Calu3 (cell line): ENCODE data around the gene FCGR2B. TPM values are rescaled to one million over a fixed set of nuclear protein-coding genes. Genes with fewer than 3 reads are reported as not detected.

Experiments
- BruUV-seq: library from RNA; stranded (reverse); fragments of 400-500 nt; replicated peaks from 2 replicates; lab custom pipeline; 2021; lab: Mats Ljungman, UMichigan
- CTCF ChIA-PET: fragments of 300-600 bp; sonication (Branson Sonifier 250); formaldehyde crosslinking; loops from one replicate; lab custom pipeline; 2022; ENCODE audit warnings: antibody characterized with exemption; lab: Charles Lee
- DNase-seq: peaks from one replicate; pipeline ENCODE4 v3.0.0; 2022
- H3K27ac Mint-ChIP-seq: one replicate; pipeline ENCODE4 v1.8.0; 2022; ENCODE audit warnings: mixed read lengths; ENCODE audit not compliant: unreplicated experiment
- H3K27me3 Mint-ChIP-seq: one replicate; pipeline ENCODE4 v1.8.0; 2022; ENCODE audit warnings: mixed read lengths; ENCODE audit not compliant: unreplicated experiment
- H3K36me3 Mint-ChIP-seq: one replicate; pipeline ENCODE4 v1.8.0; 2022; ENCODE audit warnings: mild to moderate bottlenecking, moderate library complexity, mixed read lengths; ENCODE audit not compliant: insufficient read depth, unreplicated experiment
- H3K4me1 Mint-ChIP-seq: one replicate; pipeline ENCODE4 v1.8.0; 2022; ENCODE audit warnings: mild to moderate bottlenecking, low read depth, mixed read lengths; ENCODE audit not compliant: unreplicated experiment
- H3K4me3 Mint-ChIP-seq: one replicate; pipeline ENCODE4 v1.8.0; 2022; ENCODE audit warnings: mild to moderate bottlenecking, low read depth, moderate library complexity, mixed read lengths; ENCODE audit not compliant: unreplicated experiment
- H3K9me3 Mint-ChIP-seq: one replicate; pipeline ENCODE4 v1.8.0; 2022; ENCODE audit warnings: low read depth, mixed read lengths; ENCODE audit not compliant: unreplicated experiment
- intact Hi-C: fragments of 100-400 bp; cut with micrococcal nuclease; formaldehyde crosslinking; loops from one replicate; pipeline ENCODE4 v1.10.0; 2022; ENCODE audit not compliant: unreplicated experiment
- total RNA-seq: library from RNA; stranded (reverse); gene quantifications from 2 replicates; pipeline ENCODE4 v1.2.3, GENCODE V29; 2022
- TF ChIP-seq, protein P1 (sequence below): fragments of 200-600 bp; IDR thresholded peaks from one replicate; pipeline ENCODE4 v1.8.0; 2022; ENCODE audit warnings: antibody characterized with exemption; ENCODE audit not compliant: unreplicated experiment

The FCGR2B gene
- total RNA-seq, 1 experiment from 2014 or later, result not detected

GRCh38 chr1:161706113-161706481 is 43.2 kb downstream of the FCGR2B start:
- H3K9me3 Mint-ChIP-seq, result no peaks in the 10 kb centered on the region
- peaks cover 15% of the 10 kb centered on the region for H3K4me1 Mint-ChIP-seq
- CTCF ChIA-PET, result no interaction called here
- H3K36me3 Mint-ChIP-seq, result no peaks in the 10 kb centered on the region
- intact Hi-C loops, result no loop called here
- H3K4me3 Mint-ChIP-seq, result no peak overlapping the region
- BruUV-seq, result no TSS peak
- no peak overlapping the region for H3K27ac Mint-ChIP-seq
- TF ChIP-seq, protein P1, sequence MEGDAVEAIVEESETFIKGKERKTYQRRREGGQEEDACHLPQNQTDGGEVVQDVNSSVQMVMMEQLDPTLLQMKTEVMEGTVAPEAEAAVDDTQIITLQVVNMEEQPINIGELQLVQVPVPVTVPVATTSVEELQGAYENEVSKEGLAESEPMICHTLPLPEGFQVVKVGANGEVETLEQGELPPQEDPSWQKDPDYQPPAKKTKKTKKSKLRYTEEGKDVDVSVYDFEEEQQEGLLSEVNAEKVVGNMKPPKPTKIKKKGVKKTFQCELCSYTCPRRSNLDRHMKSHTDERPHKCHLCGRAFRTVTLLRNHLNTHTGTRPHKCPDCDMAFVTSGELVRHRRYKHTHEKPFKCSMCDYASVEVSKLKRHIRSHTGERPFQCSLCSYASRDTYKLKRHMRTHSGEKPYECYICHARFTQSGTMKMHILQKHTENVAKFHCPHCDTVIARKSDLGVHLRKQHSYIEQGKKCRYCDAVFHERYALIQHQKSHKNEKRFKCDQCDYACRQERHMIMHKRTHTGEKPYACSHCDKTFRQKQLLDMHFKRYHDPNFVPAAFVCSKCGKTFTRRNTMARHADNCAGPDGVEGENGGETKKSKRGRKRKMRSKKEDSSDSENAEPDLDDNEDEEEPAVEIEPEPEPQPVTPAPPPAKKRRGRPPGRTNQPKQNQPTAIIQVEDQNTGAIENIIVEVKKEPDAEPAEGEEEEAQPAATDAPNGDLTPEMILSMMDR, result no peak
- no peaks in the 10 kb centered on the region for H3K27me3 Mint-ChIP-seq
- DNase-seq, result no peak

GRCh38 chr1:161706482-161707347 is 43.8 kb downstream of the FCGR2B start, which contains the start of gene FCRLA:
Gene FCRLA (plus strand): TSS chr1:161707229. CDS start chr1:161707265, 36 bp downstream.
- no peak within 1 kb of the TSS for H3K4me3 Mint-ChIP-seq
- no peak within 1 kb of the TSS for H3K27ac Mint-ChIP-seq
- H3K9me3 Mint-ChIP-seq, result no peaks in the 10 kb centered on the region
- CTCF ChIA-PET, result interaction anchor here (0.9 kb wide), 1 partner anchor 15 kb away, joined by 3 read pairs; no protein-coding TSS in a partner anchor
- DNase-seq, result no peak
- intact Hi-C loops, result no loop called here
- no peaks in the 10 kb centered on the region for H3K27me3 Mint-ChIP-seq
- no peaks in the 10 kb centered on the region for H3K36me3 Mint-ChIP-seq
- BruUV-seq, result no TSS peak
- TF ChIP-seq, protein P1, result no peak
- peaks cover 12% of the 10 kb centered on the region for H3K4me1 Mint-ChIP-seq

DNA sequence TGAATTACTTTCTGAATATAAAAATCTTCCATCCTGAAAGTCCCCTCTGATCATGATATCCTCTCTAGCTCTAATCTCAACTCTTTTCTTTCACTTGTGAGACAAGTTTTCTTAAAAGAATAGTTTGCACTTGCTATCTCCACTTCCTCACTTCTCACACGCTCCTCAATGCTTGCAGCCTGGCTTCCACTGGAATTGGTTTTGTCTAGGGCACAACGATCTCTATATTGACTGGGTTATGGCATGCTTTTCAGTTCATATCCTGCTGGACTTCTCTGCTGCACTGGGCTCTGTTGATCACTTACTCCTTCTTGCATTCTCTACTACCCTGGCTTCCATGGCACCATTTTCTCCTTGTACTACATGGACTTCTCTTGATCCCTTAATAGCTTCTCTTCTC is 44.6 kb downstream of the FCGR2B start:
- BruUV-seq, result no TSS peak
- no peak overlapping the region for H3K4me3 Mint-ChIP-seq
- H3K4me1 Mint-ChIP-seq, result peaks cover 4% of the 10 kb centered on the region
- H3K27me3 Mint-ChIP-seq, result no peaks in the 10 kb centered on the region
- no peaks in the 10 kb centered on the region for H3K9me3 Mint-ChIP-seq
- H3K27ac Mint-ChIP-seq, result no peak overlapping the region
- no peak for DNase-seq
- CTCF ChIA-PET, result no interaction called here
- TF ChIP-seq, protein P1, result no peak
- no peaks in the 10 kb centered on the region for H3K36me3 Mint-ChIP-seq
- intact Hi-C loops, result no loop called here

DNA sequence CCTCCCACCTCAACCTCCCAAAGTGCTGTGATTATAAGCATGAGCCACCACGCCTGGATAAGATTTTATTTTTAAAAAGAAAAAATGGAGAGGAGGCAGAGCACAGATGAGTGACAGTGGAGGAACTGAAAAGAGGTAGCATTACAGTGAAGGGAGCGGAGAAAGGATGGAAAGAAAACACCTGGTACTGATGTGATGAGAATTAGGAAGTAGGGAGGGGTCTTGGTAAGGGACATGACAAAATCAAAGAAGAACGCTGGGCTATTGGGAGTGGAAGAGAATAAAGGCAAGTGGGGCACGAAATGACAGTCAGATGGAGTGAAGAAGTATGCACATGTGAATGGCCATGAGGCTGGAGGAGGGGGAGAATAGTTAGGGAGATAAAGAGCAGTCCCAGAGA is 46.4 kb downstream of the FCGR2B start:
- Mint-ChIP-seq H3K36me3 (no peaks in the 10 kb centered on the region), H3K27ac (no peak overlapping the region), H3K4me1 (no peaks in the 10 kb centered on the region), H3K4me3 (no peak overlapping the region), H3K27me3 (no peaks in the 10 kb centered on the region), H3K9me3 (no peaks in the 10 kb centered on the region)
- TF ChIP-seq, protein P1, result no peak
- CTCF ChIA-PET, result no interaction called here
- intact Hi-C loops, result no loop called here
- DNase-seq, result no peak
- no TSS peak for BruUV-seq
